ENCODE measurements around the gene NARS2. TPM values are rescaled to one million over a fixed set of nuclear protein-coding genes. Genes with fewer than 3 reads are reported as not detected.
"Not testable (repeated sequence)": the region's sequence is repeated elsewhere in the genome, so short reads cannot be mapped to it uniquely, and the experiment has no call there.

NARS2 gene
- total RNA-seq, 1 experiment from 2014 or later, result 27.6 TPM

- no peaks in the 10 kb centered on the region for H3K27me3 ChIP-seq
- H3K36me3 ChIP-seq, result no peaks in the 10 kb centered on the region
- no peak for DNase-seq
- no peak overlapping the region for H3K4me3 ChIP-seq
- H3K9me3 ChIP-seq, result peaks cover 17% of the 10 kb centered on the region
Measured at GRCh38 chr11:78588517-78588916, 13.9 kb upstream of the NARS2 start.

- Histone ChIP-seq H3K9me3 (peaks cover 27% of the 10 kb centered on the region), H3K4me3 (no peak overlapping the region), H3K27me3 (no peaks in the 10 kb centered on the region), H3K36me3 (no peaks in the 10 kb centered on the region)
- no peak for DNase-seq
Measured at GRCh38 chr11:78587446-78587845, 12.8 kb upstream of the NARS2 start.

GRCh38 chr11:78586452-78587046 lies 11.9 kb upstream of the NARS2 start:
- no peak for DNase-seq
- Histone ChIP-seq H3K36me3 (no peaks in the 10 kb centered on the region), H3K4me3 (no peak overlapping the region), H3K9me3 (peaks cover 27% of the 10 kb centered on the region), H3K27me3 (no peaks in the 10 kb centered on the region)

- Histone ChIP-seq H3K36me3 (no peaks in the 10 kb centered on the region), H3K9me3 (peaks cover 27% of the 10 kb centered on the region), H3K27me3 (no peaks in the 10 kb centered on the region), H3K4me3 (no peak overlapping the region)
- DNase-seq, result no peak
Measured at GRCh38 chr11:78583889-78584288, 9.2 kb upstream of the NARS2 start.

- Histone ChIP-seq H3K9me3 (no peaks in the 10 kb centered on the region; the same call in 1 of the 2 replicates), H3K4me3 (no peak overlapping the region), H3K27me3 (no peaks in the 10 kb centered on the region), H3K36me3 (peaks cover 2% of the 10 kb centered on the region; the same call in 1 of the 2 replicates)
- no peak for DNase-seq
Measured at GRCh38 chr11:78577495-78577894, 2.8 kb upstream of the NARS2 start.

- DNase-seq, result no peak
- no peaks in the 10 kb centered on the region; the same call in 1 of the 2 replicates for H3K9me3 ChIP-seq
- H3K4me3 ChIP-seq, result no peak overlapping the region
- no peaks in the 10 kb centered on the region for H3K27me3 ChIP-seq
- H3K36me3 ChIP-seq, result peaks cover 3% of the 10 kb centered on the region
Measured at GRCh38 chr11:78576549-78577097, 2.0 kb upstream of the NARS2 start.

GRCh38 chr11:78575478-78575877 lies 814 bp upstream of the NARS2 start:
- peaks cover 11% of the 10 kb centered on the region for H3K36me3 ChIP-seq
- peak overlapping the region; percentile 92 for H3K4me3 ChIP-seq
- no peak for DNase-seq
- no peaks in the 10 kb centered on the region for H3K9me3 ChIP-seq
- H3K27me3 ChIP-seq, result no peaks in the 10 kb centered on the region

GRCh38 chr11:78573681-78574080 lies 983 bp downstream of the NARS2 start:
- no peak for DNase-seq
- Histone ChIP-seq H3K36me3 (peaks cover 25% of the 10 kb centered on the region), H3K27me3 (no peaks in the 10 kb centered on the region), H3K4me3 (peak overlapping the region; percentile 92), H3K9me3 (no peaks in the 10 kb centered on the region)

- no peaks in the 10 kb centered on the region for H3K9me3 ChIP-seq
- H3K27me3 ChIP-seq, result no peaks in the 10 kb centered on the region
- DNase-seq, result no peak
- peaks cover 25% of the 10 kb centered on the region for H3K36me3 ChIP-seq
- peak overlapping the region; percentile 92 for H3K4me3 ChIP-seq
Measured at GRCh38 chr11:78573271-78573670, 1.4 kb downstream of the NARS2 start.

- no peak for DNase-seq
- Histone ChIP-seq H3K9me3 (no peaks in the 10 kb centered on the region), H3K36me3 (peaks cover 31% of the 10 kb centered on the region), H3K27me3 (no peaks in the 10 kb centered on the region), H3K4me3 (no peak overlapping the region)
Measured at GRCh38 chr11:78572394-78572793, 2.3 kb downstream of the NARS2 start.

- H3K4me3 ChIP-seq, result no peak overlapping the region
- H3K27me3 ChIP-seq, result no peaks in the 10 kb centered on the region
- no peaks in the 10 kb centered on the region for H3K9me3 ChIP-seq
- no peak for DNase-seq
- peaks cover 38% of the 10 kb centered on the region for H3K36me3 ChIP-seq
Measured at GRCh38 chr11:78570031-78570430, 4.6 kb downstream of the NARS2 start.

- no peak for DNase-seq
- Histone ChIP-seq H3K9me3 (no peaks in the 10 kb centered on the region), H3K27me3 (no peaks in the 10 kb centered on the region), H3K36me3 (peaks cover 42% of the 10 kb centered on the region), H3K4me3 (no peak overlapping the region)
Measured at GRCh38 chr11:78567209-78567608, 7.5 kb downstream of the NARS2 start.

GRCh38 chr11:78564490-78565467 lies 9.9 kb downstream of the NARS2 start:
- DNase-seq, result no peak
- Histone ChIP-seq H3K27me3 (no peaks in the 10 kb centered on the region), H3K9me3 (no peaks in the 10 kb centered on the region), H3K4me3 (no peak overlapping the region), H3K36me3 (peaks cover 33% of the 10 kb centered on the region)

GRCh38 chr11:78564037-78564436 lies 10.6 kb downstream of the NARS2 start:
- not testable (repeated sequence) for DNase-seq, H3K4me3 ChIP-seq, H3K27me3 ChIP-seq, H3K9me3 ChIP-seq
- peaks cover 32% of the 10 kb centered on the region for H3K36me3 ChIP-seq

- not testable (repeated sequence) for DNase-seq, H3K4me3 ChIP-seq, H3K9me3 ChIP-seq, H3K27me3 ChIP-seq
- peaks cover 36% of the 10 kb centered on the region for H3K36me3 ChIP-seq
Measured at GRCh38 chr11:78563090-78563489, 11.6 kb downstream of the NARS2 start.

- no peaks in the 10 kb centered on the region for H3K9me3 ChIP-seq
- DNase-seq, result no peak
- no peak overlapping the region for H3K4me3 ChIP-seq
- no peaks in the 10 kb centered on the region for H3K27me3 ChIP-seq
- H3K36me3 ChIP-seq, result peaks cover 33% of the 10 kb centered on the region
Measured at GRCh38 chr11:78562398-78562797, 12.3 kb downstream of the NARS2 start.

GRCh38 chr11:78560826-78561484 lies 13.7 kb downstream of the NARS2 start:
- H3K36me3 ChIP-seq, result peaks cover 38% of the 10 kb centered on the region
- H3K4me3 ChIP-seq, result no peak overlapping the region
- H3K9me3 ChIP-seq, result no peaks in the 10 kb centered on the region
- H3K27me3 ChIP-seq, result no peaks in the 10 kb centered on the region
- no peak for DNase-seq
